HG03571 (cell line): ENCODE measurements around the gene CMA1.
"Not testable (repeated sequence)": the region's sequence is repeated elsewhere in the genome, so short reads cannot be mapped to it uniquely, and the experiment has no call there.

Experiments
- ATAC-seq: cut with Tn5 transposase; IDR thresholded peaks from one replicate; pipeline ENCODE4 v1.9.1; 2021; ENCODE audit not compliant: unreplicated experiment

Gene CMA1

DNA sequence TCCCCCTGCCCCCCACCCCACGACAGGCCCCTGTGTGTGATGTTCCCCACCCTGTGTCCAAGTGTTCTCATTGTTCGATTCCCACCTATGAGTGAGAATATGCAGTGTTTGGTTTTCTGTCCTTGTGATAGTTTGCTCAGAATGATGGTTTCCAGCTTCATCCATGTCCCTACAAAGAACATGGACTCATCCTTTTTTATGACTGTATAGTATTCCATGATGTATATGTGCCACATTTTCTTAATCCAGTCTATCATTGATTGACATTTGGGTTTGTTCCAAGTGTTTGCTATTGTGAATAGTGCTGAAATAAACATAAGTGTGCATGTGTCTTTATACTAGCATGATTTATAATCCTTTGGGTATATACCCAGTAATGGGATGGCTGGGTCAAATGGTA, 37.6 kb downstream of the CMA1 start:
- not testable (repeated sequence) for ATAC-seq

DNA sequence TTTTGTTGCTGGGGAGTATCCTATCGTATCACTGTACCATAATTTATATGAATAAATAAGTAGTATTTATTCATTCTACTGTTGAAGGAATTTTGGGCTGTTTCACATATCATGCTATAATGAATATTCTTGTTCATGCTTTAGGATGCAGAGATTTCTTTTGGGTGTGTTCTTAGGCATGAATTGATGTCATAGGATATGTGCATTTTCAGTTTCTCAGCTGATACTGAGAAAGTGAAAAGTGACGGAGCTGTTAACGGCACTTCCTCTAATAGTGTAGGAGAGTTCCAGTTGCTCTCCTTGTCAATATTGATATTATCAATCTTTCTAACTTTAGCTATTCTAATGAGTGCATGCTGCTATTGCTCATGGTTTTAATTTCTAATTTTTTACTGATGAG, 42.3 kb downstream of the CMA1 start:
- no peak for ATAC-seq

DNA sequence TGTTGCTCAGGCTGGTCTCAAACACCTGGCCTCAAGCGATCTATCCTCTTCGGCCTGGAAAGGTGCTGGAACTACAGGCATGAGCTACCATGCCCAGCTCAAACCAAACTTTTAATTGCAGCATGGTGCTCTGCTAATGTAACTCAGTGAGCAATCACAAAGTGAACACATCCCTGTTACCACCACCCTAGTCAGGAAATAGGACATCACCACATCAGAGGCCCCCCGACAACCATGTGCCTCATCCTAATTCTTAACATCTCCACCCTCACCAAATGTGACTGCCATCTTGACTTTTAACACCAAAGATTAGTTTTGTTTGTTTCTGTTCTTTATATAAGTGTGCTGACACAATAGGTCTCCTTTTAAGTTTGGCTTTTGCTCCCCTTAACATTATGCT, 42.7 kb downstream of the CMA1 start:
- ATAC-seq, result no peak

DNA sequence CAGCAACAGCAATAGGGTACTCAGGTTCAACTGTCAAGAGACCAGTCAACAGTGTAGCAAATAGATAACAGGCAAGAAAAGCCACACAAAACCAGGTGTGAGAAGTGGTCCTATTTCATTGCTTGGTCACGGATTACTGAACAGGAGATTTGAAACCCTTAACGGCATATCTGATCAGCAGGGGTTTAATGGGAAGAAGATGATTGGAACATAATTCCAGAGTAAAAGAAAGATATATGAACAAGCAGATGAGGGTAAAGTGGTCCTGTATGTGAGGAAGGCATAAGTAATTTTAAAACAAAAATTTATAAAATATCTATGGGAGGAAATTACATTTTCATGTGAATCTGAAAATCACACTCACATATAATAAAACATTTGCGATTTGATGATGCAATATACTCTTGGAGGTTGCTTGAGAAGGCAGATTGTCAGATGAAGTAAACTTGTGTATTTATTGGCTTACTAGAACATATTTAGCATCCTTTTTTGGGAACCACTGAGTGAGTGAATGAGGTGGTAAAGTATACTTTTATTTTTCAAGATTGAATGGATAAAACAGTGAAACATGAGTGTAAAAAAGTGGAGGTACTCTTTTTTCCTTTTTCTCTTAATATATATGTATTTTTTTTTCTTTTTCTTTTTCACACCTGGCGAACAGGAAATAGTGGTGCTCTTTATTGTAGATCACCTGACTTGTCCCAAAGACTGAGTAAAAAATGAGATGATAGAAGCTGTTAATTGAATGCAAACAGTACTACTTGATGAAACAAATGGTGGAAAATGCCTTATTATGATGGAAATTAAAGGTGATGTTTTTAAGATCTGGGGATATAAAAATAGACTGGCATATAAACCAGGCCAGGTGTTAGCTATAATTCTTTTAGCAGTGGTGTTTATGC, 43.9 kb downstream of the CMA1 start:
- ATAC-seq, result no peak

DNA sequence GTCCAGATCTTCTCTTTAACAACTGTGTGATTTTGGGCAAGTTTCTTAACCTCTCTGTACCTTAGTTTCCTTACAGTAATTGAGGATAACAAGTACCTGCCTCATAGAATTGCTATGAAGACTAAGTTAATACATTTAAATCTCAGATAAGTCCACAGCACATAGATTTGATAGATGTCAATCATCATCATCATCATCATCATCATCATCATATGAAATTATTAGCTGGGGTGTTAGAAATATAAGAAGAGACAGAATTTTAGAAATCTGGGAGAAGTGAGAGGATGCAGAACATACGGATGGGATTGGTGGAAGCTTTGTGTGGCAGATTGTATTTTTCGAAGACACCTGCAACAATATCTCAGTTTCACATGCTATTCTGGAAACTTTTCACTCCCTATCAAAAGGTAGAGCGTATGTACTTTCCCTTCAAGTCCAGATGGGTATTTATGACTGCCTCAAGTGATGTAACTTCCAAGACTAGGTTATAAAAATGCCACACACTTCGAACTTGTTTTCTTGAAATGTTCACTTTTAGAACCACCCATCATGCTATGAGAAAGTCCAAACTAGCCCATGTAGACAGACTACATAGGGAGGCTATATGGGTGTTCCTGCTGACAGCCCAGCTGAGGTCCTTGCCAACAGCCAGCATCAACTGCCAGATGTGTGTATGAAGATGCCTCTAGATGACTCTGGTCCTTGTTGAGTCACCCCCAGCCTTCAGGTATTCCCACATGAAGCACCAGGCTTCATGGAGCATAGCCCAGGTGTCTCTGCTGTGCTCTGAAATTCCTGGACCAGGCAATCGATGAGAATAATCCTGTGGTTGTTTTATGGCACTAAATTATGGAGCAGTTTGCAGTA, 44.8 kb downstream of the CMA1 start:
- no peak for ATAC-seq

DNA sequence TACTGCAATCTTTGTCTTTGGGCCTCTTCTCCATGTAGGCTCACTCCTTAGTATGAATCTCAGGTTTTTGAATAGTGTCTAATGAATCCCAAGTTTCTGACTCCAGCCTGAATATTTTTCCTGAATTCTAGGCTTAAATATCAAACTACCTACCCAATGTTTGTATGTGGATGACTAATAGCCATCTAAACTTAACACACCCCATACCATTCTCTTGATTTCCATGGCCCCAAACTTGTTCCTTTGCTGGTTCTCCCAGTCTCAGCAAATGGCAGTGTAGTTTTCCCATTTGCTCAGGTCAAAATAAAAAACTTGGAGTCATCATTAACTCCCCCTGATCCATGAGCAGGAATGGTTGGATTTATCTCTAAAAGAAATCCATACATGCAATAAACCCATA, 46.7 kb downstream of the CMA1 start:
- ATAC-seq, result no peak

DNA sequence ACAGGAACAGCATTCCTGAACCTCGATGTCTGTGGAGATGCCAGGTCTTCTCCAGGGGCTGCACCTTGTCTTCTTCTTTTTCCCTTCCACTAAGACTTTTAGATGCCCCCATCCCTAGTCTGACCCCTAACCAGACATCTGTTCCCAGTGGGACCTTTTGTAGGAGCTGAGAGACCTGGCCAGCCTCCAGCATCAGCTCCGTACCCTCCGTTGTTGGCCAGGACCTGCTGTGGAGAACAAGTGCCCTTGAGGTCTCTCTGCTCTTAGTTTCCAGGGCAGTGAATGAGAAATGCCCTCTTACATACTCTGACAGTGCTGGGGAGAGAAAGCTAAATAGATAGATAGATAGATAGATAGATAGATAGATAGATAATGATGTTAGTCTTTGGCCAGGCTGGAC, 48.7 kb downstream of the CMA1 start:
- no peak for ATAC-seq

DNA sequence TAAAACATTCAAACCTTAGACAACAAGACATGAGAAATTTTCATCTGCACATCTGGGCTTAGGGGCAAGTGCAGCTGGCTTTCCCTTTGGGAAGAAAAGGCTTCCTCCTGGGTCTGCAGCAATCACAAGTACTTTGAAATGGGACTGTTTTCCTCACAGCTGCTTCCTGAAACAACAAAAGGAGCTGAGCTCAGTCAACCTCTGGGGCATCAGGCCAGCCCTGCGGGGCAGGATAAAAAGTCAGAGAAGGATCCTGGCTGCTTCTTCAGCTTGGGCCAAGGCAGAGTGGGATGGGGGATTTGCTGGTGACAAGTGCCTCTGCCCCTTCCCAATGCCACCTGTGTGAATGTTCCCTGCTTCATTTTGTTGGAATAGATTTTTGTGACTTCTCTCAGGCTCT, 49.3 kb downstream of the CMA1 start:
- ATAC-seq, result no peak

DNA sequence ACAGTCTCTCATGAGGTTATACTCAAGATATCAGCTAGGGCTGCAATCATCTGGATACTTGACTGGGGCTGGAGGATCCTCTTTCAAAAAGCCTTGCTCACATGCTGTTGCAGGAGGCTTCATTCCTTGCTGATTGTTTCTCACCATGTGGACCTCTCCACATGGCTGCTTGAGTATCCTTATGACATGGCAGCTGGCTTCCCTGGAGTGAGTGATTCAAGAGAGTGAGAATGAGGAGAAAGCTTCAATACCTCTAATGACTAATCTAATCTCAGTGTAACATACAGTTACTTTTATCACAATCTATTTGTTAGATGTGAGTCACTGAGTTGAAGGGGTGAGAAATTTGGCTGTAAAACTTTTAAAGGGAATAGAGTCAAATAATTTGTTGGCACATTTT, 51.1 kb downstream of the CMA1 start:
- ATAC-seq, result no peak
